CD4-positive, alpha-beta memory T cell (primary cell): ENCODE measurements around the gene NBAS. TPM values are rescaled to one million over a fixed set of nuclear protein-coding genes. Genes with fewer than 3 reads are reported as not detected.

Source experiments
- CTCF ChIA-PET: fragments of 350-600 bp; sonication (Branson Sonifier 250); formaldehyde crosslinking; loops from one replicate; lab custom pipeline; 2021; ENCODE audit warnings: inconsistent platforms; ENCODE audit not compliant: partially characterized antibody; lab: Charles Lee
- POLR2A ChIA-PET: fragments of 350-600 bp; sonication (Branson Sonifier 250); formaldehyde crosslinking; loops from one replicate; lab custom pipeline; 2021; ENCODE audit not compliant: partially characterized antibody; lab: Charles Lee
- DNase-seq, 5 donors: peaks; one replicate each; pipeline versions ENCODE4 v3.0.0 to v3.0.0-alpha.2; 2020 to 2022; ENCODE audit warnings: mixed read lengths in 1 of 5
- H3K27ac ChIP-seq: one replicate; pipeline ENCODE4 v1.7.0; 2013; ENCODE audit warnings: low read depth, low read length
- H3K27me3 ChIP-seq: 2 replicates; pipeline ENCODE4 v1.7.0; 2013; ENCODE audit warnings: mild to moderate bottlenecking, low read length, moderate library complexity; ENCODE audit not compliant: insufficient read depth
- H3K36me3 ChIP-seq: 2 replicates; pipeline ENCODE4 v1.7.0; 2013; ENCODE audit warnings: mild to moderate bottlenecking, low read length, moderate library complexity; ENCODE audit not compliant: insufficient read depth
- H3K4me1 ChIP-seq: 2 replicates; pipeline ENCODE4 v1.7.0; 2013; ENCODE audit warnings: mild to moderate bottlenecking, low read length, moderate library complexity; ENCODE audit not compliant: insufficient read depth
- H3K4me3 ChIP-seq, 2 donors: one replicate each; pipeline ENCODE4 v1.7.0; 2013; ENCODE audit warnings: low read length in 2 of 2, mild to moderate bottlenecking in 1 of 2
- H3K9me3 ChIP-seq, 2 donors: one replicate each; pipeline ENCODE4 v1.7.0; 2013; ENCODE audit warnings: low read length in 2 of 2, control low read depth in 1 of 2; ENCODE audit not compliant: control insufficient read depth in 1 of 2
- H3K27ac Mint-ChIP-seq, 7 donors: one replicate each; pipeline ENCODE4 v1.8.0; 2020 to 2021; ENCODE audit warnings: mixed read lengths in 7 of 7, mild to moderate bottlenecking in 6 of 7, inconsistent platforms in 3 of 7, moderate library complexity in 3 of 7
- H3K27me3 Mint-ChIP-seq, 2 donors: one replicate each; pipeline ENCODE4 v1.8.0; 2020 to 2021; ENCODE audit warnings: mixed read lengths in 2 of 2
- H3K36me3 Mint-ChIP-seq, 2 donors: one replicate each; pipeline ENCODE4 v1.8.0; 2020 to 2021; ENCODE audit warnings: mixed read lengths in 2 of 2, inconsistent platforms in 1 of 2, mild to moderate bottlenecking in 1 of 2
- H3K4me1 Mint-ChIP-seq, 4 donors: one replicate each; pipeline ENCODE4 v1.8.0; 2020 to 2021; ENCODE audit warnings: mixed read lengths in 4 of 4, mild to moderate bottlenecking in 1 of 4
- H3K4me3 Mint-ChIP-seq, 8 donors: one replicate each; pipeline ENCODE4 v1.8.0; 2020 to 2021; ENCODE audit warnings: mixed read lengths in 8 of 8, mild to moderate bottlenecking in 7 of 8, moderate library complexity in 6 of 8, inconsistent platforms in 3 of 8
- H3K9me3 Mint-ChIP-seq, 8 donors: one replicate each; pipeline ENCODE4 v1.8.0; 2020 to 2021; ENCODE audit warnings: mixed read lengths in 8 of 8, mild to moderate bottlenecking in 5 of 8, inconsistent platforms in 3 of 8, moderate library complexity in 1 of 8
- intact Hi-C: fragments of 100-400 bp; cut with micrococcal nuclease; formaldehyde crosslinking; loops from one replicate; pipeline ENCODE4 v1.15.1; 2023
- polyA plus RNA-seq, 2 donors: library from polyadenylated mRNA; unstranded; fragments of 300-500 nt; fragmentation: Illumina TruSeq; gene quantifications; one replicate each; pipeline ENCODE4 v1.2.3, GENCODE V29; 2021
- total RNA-seq, 2 experiments: library from RNA; stranded (reverse); gene quantifications; one replicate each; pipeline ENCODE4 v1.2.3, GENCODE V29; 2021

Gene NBAS
- total and polyA plus RNA-seq, 4 experiments from 2014 or later = 16.1 to 37.0 (median 27.1) TPM

DNA sequence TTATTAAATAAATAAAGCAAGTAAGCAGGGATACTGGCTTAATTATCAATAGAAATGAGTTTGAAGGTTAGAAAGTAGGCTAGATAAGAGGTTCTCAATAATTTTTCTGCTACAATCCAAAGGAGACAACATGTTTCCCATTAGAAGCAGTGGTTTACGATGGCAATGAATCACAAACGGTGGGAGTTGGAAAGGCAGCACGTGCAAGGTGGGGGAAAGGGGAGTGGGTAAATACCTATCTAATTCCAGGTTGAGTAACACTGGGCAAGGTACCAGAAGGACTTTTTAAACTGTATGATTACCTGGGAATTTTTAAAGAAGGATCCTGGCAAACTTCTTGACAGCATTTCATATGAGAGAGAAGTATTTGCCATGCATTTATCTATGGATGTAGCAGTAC is 289.9 kb downstream of the NBAS start:
- H3K27me3 ChIP-seq = no peaks in the 10 kb centered on the region
- H3K27ac Mint-ChIP-seq = no peak overlapping the region
- H3K9me3 Mint-ChIP-seq = no peaks in the 10 kb centered on the region
- H3K4me1 Mint-ChIP-seq = peaks cover 0 to 2% (median 0%) of the 10 kb centered on the region in 4 donors
- ChIA-PET CTCF (interaction anchor here (0.5 kb wide), 1 partner anchor 65 kb away, joined by 4 read pairs; no protein-coding TSS in a partner anchor), POLR2A (no interaction called here)
- H3K36me3 ChIP-seq = peaks cover 10% of the 10 kb centered on the region
- no peak overlapping the region for H3K4me3 Mint-ChIP-seq
- no peak for DNase-seq
- H3K27ac ChIP-seq = no peak overlapping the region
- H3K36me3 Mint-ChIP-seq = peaks cover 55 to 62% of the 10 kb centered on the region in 2 donors
- no peaks in the 10 kb centered on the region for H3K27me3 Mint-ChIP-seq
- intact Hi-C loops = no loop called here
- no peaks in the 10 kb centered on the region for H3K4me1 ChIP-seq
- H3K9me3 ChIP-seq = no peaks in the 10 kb centered on the region
- no peak overlapping the region for H3K4me3 ChIP-seq

DNA sequence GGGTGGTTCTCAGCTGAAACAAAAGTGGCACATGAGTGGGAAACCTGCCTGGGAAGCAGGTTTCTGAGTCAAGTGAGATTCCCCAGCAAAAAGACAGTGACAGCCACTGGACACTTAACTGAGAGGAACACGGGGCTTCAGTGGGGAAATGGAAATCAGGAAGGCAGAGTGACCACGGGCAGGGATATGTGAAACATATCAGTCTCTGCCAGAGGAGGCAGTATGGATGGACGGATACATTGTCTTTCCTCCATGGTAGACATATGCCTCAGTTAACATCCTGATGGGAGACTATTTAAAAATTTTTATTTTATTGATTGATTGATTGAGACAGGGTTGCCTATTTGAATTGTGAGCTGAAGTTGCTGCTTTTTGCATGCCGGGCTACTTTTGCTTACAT is 292.1 kb downstream of the NBAS start:
- intact Hi-C loops = no loop called here
- H3K27me3 ChIP-seq = no peaks in the 10 kb centered on the region
- H3K4me1 ChIP-seq = no peaks in the 10 kb centered on the region
- CTCF ChIA-PET = no interaction called here
- H3K27ac Mint-ChIP-seq = no peak overlapping the region
- no peak overlapping the region for H3K4me3 Mint-ChIP-seq
- POLR2A ChIA-PET = no interaction called here
- no peaks in the 10 kb centered on the region for H3K4me1 Mint-ChIP-seq
- H3K9me3 ChIP-seq = no peaks in the 10 kb centered on the region
- H3K27me3 Mint-ChIP-seq = no peaks in the 10 kb centered on the region
- peaks cover 56 to 70% of the 10 kb centered on the region in 2 donors for H3K36me3 Mint-ChIP-seq
- no peak overlapping the region for H3K27ac ChIP-seq
- H3K9me3 Mint-ChIP-seq = no peaks in the 10 kb centered on the region
- H3K36me3 ChIP-seq = peaks cover 10% of the 10 kb centered on the region
- H3K4me3 ChIP-seq = no peak overlapping the region
- DNase-seq = no peak

DNA sequence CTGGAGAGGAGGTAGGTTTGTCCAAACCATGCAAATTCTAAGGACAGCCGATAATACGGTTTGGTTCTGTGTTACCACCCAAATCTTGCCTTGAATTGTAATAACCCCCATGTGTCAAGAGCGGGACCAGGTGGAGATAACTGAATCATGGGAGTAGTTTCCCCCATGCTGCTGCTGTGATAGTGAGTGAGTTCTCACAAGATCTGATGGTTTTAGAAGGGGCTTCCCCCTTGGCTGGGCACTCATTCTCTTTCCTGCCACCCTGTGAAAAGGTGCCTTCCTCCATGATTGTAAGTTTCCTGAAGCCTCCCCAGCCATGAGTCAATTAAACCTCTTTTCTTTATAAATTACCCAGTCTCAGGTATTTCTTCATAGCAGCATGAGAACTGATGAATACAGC is 295.2 kb downstream of the NBAS start:
- Mint-ChIP-seq H3K4me3 (no peak overlapping the region), H3K36me3 (peaks cover 62 to 73% of the 10 kb centered on the region in 2 donors), H3K9me3 (peaks cover 0 to 9% (median 0%) of the 10 kb centered on the region in 8 donors)

DNA sequence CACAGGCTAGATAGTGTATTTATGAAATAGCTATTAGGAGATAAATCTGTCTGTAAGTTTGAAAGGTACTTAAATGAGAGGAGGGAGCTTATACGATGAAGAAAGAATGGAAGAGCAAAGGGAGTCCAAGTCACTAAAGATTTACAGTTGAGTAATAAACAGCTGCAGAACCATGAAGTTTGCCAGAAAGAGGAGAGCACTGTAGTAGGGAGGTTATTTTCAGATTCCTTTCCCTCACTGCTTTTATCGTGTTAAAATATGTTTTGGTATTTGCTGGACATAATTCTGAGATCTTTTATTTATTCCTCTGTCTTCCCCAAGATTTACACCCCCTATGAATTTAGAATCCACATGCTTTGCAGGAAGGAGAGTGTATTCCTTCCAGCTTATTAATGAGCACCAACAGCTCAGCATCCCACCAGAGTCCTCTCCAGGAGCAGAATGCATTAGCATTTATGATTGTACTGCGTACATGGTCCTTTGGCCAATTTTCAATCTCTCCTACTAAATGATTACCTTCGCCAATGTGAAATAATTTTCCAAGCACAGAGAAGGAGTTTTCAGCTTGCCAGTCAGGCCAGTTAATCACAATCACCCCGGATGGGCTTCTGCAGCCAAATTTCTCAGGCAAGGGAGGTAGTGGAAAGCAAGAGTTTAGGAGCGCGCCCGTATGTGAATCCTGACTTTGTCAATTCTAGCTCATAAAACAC is 297.0 kb downstream of the NBAS start:
- H3K4me3 ChIP-seq = no peak overlapping the region
- peaks cover 0 to 18% (median 7%) of the 10 kb centered on the region in 8 donors for H3K9me3 Mint-ChIP-seq
- no peak overlapping the region for H3K27ac Mint-ChIP-seq
- no peak overlapping the region for H3K4me3 Mint-ChIP-seq
- H3K4me1 ChIP-seq = no peaks in the 10 kb centered on the region
- peaks cover 68 to 82% of the 10 kb centered on the region in 2 donors for H3K36me3 Mint-ChIP-seq
- intact Hi-C loops = no loop called here
- no peaks in the 10 kb centered on the region for H3K27me3 Mint-ChIP-seq
- H3K36me3 ChIP-seq = peaks cover 4% of the 10 kb centered on the region
- no peak for DNase-seq
- ChIA-PET POLR2A (no interaction called here), CTCF (no interaction called here)
- H3K9me3 ChIP-seq = no peaks in the 10 kb centered on the region
- no peaks in the 10 kb centered on the region for H3K4me1 Mint-ChIP-seq
- no peak overlapping the region for H3K27ac ChIP-seq
- H3K27me3 ChIP-seq = no peaks in the 10 kb centered on the region

More for the DNA sequence above, 295.2 kb downstream of the NBAS start:
- Histone ChIP-seq H3K9me3 (no peaks in the 10 kb centered on the region), H3K4me1 (no peaks in the 10 kb centered on the region), H3K27ac (no peak overlapping the region), H3K27me3 (no peaks in the 10 kb centered on the region), H3K4me3 (no peak overlapping the region), H3K36me3 (peaks cover 4% of the 10 kb centered on the region)
- intact Hi-C loops = no loop called here
- H3K27ac Mint-ChIP-seq = no peak overlapping the region
- no peak for DNase-seq
- ChIA-PET POLR2A (no interaction called here), CTCF (no interaction called here)
- no peaks in the 10 kb centered on the region for H3K27me3 Mint-ChIP-seq
- H3K4me1 Mint-ChIP-seq = no peaks in the 10 kb centered on the region

- no peak overlapping the region for H3K4me3 ChIP-seq
- H3K4me1 ChIP-seq = no peaks in the 10 kb centered on the region
- no peak for DNase-seq
- no peaks in the 10 kb centered on the region for H3K27me3 Mint-ChIP-seq
- peaks cover 0 to 28% (median 17%) of the 10 kb centered on the region in 8 donors for H3K9me3 Mint-ChIP-seq
- H3K9me3 ChIP-seq = no peaks in the 10 kb centered on the region
- H3K36me3 ChIP-seq = no peaks in the 10 kb centered on the region
- H3K36me3 Mint-ChIP-seq = peaks cover 64 to 81% of the 10 kb centered on the region in 2 donors
- ChIA-PET CTCF (no interaction called here), POLR2A (no interaction called here)
- H3K27ac ChIP-seq = no peak overlapping the region
- no peak overlapping the region for H3K27ac Mint-ChIP-seq
- no peaks in the 10 kb centered on the region for H3K27me3 ChIP-seq
- no peak overlapping the region for H3K4me3 Mint-ChIP-seq
- no peaks in the 10 kb centered on the region for H3K4me1 Mint-ChIP-seq
- intact Hi-C loops = no loop called here
Measured at GRCh38 chr2:15262792-15263191, 298.3 kb downstream of the NBAS start.

GRCh38 chr2:15260835-15261234 is 300.3 kb downstream of the NBAS start:
- DNase-seq = no peak
- POLR2A ChIA-PET = no interaction called here
- H3K36me3 ChIP-seq = no peaks in the 10 kb centered on the region
- Mint-ChIP-seq H3K27ac (no peak overlapping the region), H3K9me3 (peaks cover 0 to 28% (median 17%) of the 10 kb centered on the region in 8 donors), H3K4me1 (no peaks in the 10 kb centered on the region), H3K36me3 (peaks cover 60 to 75% of the 10 kb centered on the region in 2 donors), H3K27me3 (no peaks in the 10 kb centered on the region), H3K4me3 (no peak overlapping the region)
- H3K9me3 ChIP-seq = no peaks in the 10 kb centered on the region
- H3K4me1 ChIP-seq = no peaks in the 10 kb centered on the region
- intact Hi-C loops = no loop called here
- no peak overlapping the region for H3K27ac ChIP-seq
- CTCF ChIA-PET = no interaction called here
- no peak overlapping the region for H3K4me3 ChIP-seq
- no peaks in the 10 kb centered on the region for H3K27me3 ChIP-seq

DNA sequence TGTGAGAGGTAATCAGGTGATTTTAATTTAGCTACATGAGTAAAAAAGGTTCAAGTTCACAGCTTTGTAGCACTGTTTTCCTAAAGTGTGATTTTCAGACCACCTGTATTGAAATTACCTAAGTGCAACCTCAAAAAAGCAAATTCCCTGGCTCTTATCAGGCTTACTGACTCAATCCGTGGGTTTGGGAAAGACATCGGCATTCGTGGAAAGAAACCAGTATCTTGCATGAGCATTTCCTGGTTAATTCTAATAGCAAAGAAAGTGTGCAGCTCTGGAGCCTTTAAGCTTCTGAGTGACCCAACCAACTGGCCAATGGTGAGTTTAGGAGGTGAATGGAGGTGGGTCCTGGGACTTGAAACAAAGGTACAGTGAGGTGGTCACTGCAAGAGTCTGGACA is 300.9 kb downstream of the NBAS start:
- POLR2A ChIA-PET = no interaction called here
- Histone ChIP-seq H3K27ac (no peak overlapping the region), H3K4me3 (no peak overlapping the region), H3K36me3 (no peaks in the 10 kb centered on the region), H3K9me3 (no peaks in the 10 kb centered on the region), H3K4me1 (no peaks in the 10 kb centered on the region), H3K27me3 (no peaks in the 10 kb centered on the region)
- CTCF ChIA-PET = no interaction called here
- peaks cover 0 to 32% (median 17%) of the 10 kb centered on the region in 8 donors for H3K9me3 Mint-ChIP-seq
- H3K27me3 Mint-ChIP-seq = no peaks in the 10 kb centered on the region
- H3K4me3 Mint-ChIP-seq = no peak overlapping the region
- no peak overlapping the region for H3K27ac Mint-ChIP-seq
- H3K4me1 Mint-ChIP-seq = no peaks in the 10 kb centered on the region
- H3K36me3 Mint-ChIP-seq = peaks cover 54 to 75% of the 10 kb centered on the region in 2 donors
- intact Hi-C loops = no loop called here
- no peak for DNase-seq
